Hippocampal formation (tissue), 2 donors: ENCODE results near the gene AFP.

Experiments
- DNase-seq, 2 donors: peaks; one replicate each; lab custom pipeline; 2025; lab: John Stamatoyannopoulos, UW

The AFP gene

DNA sequence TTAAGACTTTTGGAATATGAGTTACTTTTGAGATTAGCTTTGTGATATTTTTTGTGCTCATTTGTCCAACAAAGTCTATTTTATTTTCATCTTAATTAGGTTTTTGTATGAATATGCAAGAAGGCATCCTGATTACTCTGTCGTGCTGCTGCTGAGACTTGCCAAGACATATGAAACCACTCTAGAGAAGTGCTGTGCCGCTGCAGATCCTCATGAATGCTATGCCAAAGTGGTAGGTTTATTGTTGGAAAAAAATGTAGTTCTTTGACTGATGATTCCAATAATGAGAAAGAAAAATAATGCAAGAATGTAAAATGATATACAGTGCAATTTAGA lies 21.1 kb upstream of the AFP start:
- DNase-seq, result no peak

DNA sequence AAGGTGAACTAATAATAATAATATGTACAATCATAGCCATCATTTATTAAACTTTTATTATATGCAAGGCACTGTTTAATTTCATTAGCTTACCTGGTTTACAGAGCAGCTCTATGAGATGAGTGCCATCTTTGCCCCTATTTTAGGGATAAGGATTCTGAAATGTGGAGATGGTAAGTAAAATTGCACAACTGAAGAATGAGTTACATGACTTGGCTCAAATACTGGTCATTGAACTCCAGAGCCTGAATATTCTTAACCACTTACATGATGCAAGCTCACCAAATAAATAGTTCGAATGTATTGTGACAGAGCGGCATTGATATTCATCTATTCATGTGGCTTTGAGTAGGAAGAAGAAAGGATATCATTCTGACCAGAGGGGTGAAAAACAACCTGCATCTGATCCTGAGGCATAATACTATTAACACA lies 20.2 kb upstream of the AFP start:
- no peak for DNase-seq

DNA sequence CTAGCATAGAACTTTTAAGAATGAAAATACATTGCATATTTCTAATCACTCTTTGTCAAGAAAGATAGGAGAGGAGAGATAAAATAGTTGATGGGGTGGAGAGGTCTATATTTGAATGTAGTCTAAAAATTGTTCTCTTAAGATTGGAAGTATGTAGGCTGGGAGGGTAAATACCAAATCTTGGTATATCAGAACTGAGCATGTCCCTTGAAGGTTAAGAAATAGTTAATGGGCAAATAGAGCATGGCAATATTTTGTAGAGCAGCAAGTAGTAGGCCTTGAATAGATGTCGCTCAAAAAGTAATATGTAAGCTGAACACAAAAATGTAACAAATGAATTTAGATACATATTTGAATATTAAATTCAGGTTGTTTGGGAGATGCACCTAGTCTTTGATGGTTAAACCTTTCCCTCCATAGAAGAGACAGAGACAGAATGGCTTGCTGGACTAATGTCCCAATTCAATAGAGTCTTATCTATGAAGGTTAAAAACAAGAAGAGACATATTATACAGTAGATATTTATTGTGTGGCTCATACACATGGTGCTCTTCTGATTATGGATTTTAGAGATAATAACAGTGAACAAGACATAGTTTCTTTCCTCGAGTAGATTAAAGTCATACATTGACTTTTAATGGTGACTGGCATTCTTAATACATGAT lies 19.5 kb upstream of the AFP start:
- DNase-seq, result no peak

DNA sequence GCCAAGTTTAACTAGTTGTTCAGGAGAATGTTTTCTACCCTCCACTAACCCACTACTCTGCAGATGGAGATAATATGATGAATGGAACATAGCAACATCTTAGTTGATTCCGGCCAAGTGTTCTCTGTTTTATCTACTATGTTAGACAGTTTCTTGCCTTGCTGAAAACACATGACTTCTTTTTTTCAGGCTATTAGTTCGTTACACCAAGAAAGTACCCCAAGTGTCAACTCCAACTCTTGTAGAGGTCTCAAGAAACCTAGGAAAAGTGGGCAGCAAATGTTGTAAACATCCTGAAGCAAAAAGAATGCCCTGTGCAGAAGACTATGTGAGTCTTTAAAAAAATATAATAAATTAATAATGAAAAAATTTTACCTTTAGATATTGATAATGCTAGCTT lies 18.7 kb upstream of the AFP start:
- no peak for DNase-seq

DNA sequence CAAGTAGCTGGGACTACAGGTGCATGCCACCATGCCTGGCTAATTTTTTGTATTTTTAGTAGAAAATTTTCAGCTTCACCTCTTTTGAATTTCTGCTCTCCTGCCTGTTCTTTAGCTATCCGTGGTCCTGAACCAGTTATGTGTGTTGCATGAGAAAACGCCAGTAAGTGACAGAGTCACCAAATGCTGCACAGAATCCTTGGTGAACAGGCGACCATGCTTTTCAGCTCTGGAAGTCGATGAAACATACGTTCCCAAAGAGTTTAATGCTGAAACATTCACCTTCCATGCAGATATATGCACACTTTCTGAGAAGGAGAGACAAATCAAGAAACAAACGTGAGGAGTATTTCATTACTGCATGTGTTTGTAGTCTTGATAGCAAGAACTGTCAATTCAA lies 18.0 kb upstream of the AFP start:
- DNase-seq, result no peak

DNA sequence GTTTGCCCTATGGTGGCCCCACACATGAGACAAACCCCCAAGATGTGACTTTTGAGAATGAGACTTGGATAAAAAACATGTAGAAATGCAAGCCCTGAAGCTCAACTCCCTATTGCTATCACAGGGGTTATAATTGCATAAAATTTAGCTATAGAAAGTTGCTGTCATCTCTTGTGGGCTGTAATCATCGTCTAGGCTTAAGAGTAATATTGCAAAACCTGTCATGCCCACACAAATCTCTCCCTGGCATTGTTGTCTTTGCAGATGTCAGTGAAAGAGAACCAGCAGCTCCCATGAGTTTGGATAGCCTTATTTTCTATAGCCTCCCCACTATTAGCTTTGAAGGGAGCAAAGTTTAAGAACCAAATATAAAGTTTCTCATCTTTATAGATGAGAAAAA lies 17.3 kb upstream of the AFP start:
- no peak for DNase-seq

DNA sequence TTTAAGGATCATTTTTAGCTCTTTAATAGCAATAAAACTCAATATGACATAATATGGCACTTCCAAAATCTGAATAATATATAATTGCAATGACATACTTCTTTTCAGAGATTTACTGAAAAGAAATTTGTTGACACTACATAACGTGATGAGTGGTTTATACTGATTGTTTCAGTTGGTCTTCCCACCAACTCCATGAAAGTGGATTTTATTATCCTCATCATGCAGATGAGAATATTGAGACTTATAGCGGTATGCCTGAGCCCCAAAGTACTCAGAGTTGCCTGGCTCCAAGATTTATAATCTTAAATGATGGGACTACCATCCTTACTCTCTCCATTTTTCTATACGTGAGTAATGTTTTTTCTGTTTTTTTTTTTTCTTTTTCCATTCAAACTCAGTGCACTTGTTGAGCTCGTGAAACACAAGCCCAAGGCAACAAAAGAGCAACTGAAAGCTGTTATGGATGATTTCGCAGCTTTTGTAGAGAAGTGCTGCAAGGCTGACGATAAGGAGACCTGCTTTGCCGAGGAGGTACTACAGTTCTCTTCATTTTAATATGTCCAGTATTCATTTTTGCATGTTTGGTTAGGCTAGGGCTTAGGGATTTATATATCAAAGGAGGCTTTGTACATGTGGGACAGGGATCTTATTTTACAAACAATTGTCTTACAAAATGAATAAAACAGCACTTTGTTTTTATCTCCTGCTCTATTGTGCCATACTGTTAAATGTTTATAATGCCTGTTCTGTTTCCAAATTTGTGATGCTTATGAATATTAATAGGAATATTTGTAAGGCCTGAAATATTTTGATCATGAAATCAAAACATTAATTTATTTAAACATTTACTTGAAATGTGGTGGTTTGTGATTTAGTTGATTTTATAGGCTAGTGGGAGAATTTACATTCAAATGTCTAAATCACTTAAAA lies 16.6 kb upstream of the AFP start:
- no peak for DNase-seq

DNA sequence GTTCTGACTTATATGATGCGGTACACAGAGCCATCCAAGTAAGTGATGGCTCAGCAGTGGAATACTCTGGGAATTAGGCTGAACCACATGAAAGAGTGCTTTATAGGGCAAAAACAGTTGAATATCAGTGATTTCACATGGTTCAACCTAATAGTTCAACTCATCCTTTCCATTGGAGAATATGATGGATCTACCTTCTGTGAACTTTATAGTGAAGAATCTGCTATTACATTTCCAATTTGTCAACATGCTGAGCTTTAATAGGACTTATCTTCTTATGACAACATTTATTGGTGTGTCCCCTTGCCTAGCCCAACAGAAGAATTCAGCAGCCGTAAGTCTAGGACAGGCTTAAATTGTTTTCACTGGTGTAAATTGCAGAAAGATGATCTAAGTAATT lies 15.4 kb upstream of the AFP start:
- no peak for DNase-seq

DNA sequence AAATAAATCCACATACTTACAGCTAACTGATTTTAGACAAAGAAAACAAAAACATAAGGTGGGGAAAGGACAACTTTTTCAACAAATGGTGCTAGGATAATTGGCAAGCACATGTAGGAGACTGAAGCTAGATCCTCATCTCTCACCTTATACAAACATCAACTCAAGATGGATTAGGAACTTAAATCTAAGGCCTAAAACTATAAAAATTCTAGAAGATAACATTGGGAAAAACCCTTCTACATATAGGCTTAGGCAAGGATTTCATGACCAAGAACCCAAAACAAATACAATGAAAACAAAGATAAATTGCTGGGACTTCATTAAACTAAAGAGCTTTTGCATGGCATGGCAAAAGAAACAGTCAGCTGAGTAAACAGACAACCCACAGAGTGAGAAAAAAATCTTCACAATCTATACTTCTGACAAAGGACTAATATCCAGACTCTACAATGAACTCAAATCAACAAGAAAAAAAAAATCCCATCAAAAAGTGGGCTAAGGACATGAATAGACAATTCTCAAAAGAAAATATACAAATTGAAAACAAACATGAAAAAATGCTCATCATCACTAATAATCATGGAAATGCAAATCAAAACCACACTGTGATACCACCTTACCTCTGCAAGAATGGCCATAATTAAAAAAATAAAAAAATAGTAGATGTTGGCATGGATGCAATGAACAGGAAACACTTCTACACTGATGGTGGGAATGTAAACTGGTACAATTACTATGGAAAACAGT lies 14.1 kb upstream of the AFP start:
- no peak for DNase-seq

DNA sequence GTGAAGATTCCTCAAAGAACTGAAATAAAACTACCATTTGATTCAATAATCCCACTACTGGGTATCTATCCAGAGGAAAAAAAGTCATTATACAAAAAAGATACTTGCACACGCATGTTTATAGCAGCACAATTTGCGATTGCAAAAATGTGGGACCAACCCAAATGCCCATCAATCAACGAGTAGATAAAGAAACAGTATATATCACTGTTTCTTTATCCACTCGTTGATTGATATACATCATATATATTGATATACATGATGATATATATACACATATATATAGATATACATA lies 13.6 kb upstream of the AFP start:
- DNase-seq, result no peak

DNA sequence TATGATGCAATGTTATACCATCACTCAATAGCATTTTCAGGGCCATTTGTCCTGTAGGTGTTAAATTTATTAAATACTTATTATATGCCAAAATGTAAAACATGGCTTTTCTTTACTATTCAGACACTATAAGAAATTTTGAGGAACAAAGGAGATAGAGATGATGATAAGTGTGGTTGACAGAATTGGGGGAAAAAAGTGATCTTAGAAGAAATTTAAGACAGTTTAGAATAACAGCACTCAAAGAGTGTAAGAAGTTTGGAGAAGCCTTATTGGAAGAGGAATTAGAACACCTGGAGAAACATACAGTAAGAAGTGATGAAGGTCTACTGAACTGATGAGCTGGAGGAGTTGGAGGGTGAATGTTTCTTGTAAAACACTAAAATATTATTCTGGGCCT lies 12.8 kb upstream of the AFP start:
- no peak for DNase-seq

DNA sequence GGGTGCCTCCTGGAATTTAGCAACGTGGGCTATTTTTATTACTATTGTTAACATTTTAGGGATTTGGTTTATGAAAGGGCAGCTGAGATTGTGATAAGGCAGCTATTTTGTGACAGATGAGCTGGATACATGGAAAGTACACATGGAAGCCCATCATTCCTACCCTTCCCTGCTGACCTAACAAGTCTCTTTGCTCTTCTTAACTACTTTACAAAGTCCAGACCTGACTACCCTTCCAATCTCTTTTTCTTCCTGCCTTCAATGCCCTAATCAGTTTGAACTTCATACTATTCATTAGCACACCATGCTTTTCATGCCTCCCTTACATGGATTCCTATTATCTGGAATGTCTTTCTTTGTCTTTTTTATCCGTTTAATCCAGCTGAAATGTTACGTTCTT lies 9.4 kb upstream of the AFP start:
- no peak for DNase-seq

DNA sequence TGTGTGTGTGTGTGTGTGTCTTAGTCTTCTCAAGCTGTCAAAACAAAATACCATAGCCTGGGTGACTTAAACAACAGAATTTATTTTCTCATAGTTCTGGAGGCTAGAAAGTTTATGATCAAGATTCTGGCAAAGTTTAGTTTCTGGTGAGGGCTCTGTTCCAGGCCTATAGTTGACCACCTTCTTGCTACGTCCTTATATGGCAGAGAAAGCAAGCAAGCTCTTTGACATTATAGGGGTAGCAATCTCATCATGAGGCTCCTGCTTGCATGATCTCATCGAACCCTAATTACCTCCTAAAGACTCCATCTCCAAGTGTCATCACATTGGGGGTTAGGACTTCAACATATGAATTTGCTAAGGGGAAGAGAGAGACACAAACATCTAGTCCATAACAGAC lies 6.9 kb upstream of the AFP start:
- DNase-seq, result no peak

DNA sequence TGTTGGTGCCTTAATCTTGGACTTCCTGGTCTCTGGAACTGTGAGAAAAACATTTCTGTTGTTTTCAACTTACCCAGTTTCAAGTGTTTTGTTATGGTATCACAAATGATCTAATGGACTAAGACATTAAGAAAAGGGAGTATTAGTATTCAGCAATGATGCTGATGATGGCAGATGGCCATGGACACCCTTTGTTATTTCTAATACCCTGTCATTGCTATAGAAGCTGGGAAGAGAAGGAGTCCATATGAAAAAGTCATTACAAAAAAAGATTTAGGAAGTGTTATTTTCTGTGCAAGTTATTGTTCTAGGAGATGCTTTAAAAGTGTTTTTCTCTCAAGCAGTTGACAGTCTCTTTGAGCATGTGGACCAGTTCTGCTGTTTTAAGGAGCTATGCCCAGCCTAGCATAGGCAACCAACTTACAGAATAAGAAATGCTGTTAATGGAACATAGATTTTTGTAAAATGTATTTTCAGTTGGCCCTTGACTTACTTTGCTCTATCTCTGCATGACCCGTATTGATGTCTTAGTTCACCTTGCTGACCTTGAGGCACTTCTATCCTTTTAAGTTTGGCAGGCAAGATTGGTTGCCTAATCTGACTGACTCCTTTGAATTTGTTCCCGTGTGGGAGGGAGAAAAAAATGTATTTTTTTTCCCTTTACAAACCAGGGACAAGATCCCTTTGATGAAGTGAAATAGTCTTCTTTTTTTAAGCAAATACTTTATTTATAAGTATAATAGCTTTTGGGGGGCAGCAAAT lies 6.0 kb upstream of the AFP start:
- DNase-seq, result no peak

DNA sequence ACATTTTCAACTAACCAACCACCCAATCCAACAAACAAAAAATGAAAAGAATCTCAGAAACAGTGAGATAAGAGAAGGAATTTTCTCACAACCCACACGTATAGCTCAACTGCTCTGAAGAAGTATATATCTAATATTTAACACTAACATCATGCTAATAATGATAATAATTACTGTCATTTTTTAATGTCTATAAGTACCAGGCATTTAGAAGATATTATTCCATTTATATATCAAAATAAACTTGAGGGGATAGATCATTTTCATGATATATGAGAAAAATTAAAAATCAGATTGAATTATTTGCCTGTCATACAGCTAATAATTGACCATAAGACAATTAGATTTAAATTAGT lies 4.2 kb upstream of the AFP start:
- no peak for DNase-seq

DNA sequence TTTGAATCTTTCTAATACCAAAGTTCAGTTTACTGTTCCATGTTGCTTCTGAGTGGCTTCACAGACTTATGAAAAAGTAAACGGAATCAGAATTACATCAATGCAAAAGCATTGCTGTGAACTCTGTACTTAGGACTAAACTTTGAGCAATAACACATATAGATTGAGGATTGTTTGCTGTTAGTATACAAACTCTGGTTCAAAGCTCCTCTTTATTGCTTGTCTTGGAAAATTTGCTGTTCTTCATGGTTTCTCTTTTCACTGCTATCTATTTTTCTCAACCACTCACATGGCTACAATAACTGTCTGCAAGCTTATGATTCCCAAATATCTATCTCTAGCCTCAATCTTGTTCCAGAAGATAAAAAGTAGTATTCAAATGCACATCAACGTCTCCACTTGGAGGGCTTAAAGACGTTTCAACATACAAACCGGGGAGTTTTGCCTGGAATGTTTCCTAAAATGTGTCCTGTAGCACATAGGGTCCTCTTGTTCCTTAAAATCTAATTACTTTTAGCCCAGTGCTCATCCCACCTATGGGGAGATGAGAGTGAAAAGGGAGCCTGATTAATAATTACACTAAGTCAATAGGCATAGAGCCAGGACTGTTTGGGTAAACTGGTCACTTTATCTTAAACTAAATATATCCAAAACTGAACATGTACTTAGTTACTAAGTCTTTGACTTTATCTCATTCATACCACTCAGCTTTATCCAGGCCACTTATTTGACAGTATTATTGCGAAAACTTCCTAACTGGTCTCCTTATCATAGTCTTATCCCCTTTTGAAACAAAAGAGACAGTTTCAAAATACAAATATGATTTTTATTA lies 3.6 kb upstream of the AFP start:
- no peak for DNase-seq

DNA sequence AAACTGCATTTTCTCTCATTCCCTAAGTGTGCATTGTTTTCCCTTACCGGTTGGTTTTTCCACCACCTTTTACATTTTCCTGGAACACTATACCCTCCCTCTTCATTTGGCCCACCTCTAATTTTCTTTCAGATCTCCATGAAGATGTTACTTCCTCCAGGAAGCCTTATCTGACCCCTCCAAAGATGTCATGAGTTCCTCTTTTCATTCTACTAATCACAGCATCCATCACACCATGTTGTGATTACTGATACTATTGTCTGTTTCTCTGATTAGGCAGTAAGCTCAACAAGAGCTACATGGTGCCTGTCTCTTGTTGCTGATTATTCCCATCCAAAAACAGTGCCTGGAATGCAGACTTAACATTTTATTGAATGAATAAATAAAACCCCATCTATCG lies 2.9 kb upstream of the AFP start:
- DNase-seq, result no peak

DNA sequence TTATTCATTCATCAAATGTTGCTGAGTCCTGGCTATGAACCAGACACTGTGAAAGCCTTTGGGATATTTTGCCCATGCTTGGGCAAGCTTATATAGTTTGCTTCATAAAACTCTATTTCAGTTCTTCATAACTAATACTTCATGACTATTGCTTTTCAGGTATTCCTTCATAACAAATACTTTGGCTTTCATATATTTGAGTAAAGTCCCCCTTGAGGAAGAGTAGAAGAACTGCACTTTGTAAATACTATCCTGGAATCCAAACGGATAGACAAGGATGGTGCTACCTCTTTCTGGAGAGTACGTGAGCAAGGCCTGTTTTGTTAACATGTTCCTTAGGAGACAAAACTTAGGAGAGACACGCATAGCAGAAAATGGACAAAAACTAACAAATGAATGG lies 1.7 kb upstream of the AFP start:
- DNase-seq, result no peak

DNA sequence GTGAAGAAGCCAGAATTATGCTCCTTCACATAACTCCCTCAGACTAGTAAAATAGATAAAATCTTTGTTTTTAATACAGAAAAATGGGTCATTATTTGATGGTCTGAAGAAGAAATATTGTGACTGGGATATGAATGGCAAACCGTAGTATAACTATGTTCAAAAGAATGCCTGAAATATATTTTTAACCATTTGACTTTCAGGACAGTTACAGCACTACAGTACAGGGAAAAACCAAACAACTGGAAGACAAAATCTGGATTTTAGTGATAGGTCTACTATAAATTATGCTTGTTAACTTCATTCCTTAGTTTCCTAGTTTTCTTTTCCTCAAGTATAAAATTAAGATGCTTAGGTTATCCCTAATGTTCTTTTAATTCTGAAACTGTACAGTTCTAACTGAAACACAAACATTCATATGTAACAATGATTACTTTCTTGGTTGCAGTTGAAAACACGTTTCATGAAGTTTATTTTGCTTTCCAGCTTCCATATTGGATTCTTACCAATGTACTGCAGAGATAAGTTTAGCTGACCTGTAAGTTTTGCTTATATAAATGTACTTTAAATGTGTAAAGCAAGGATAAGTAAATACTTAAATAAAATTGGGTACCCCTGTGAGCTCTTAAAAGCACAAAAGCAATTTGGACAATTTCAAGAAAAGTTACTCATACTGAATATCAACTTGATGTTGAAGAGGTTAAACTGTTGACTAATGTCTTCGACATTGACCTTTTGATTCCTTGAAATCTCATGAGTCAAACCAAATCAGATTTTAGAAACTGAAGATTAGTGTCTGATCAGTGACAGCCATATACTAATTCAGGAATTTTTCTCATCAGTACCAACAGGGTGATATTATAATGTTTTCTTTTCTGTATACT lies 895 bp downstream of the AFP start:
- DNase-seq, result no peak

DNA sequence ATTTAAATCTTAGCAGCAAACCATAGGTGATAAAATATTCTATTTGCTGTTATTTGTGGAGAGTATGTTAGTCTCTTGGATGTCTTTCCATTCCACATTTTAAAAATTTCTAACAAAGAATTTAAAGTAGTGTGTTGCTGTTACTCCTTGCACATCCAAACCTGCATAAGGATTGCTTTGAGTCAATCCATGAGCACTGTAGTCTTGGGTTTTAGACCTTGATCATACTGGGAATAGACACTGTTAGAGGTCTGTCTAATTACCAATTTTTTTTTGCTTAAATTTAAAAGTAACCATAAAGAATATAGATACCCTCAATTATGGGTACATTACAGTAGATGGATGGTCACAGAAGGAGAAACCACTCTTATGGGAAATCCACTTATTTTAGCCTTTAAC lies 1.5 kb downstream of the AFP start:
- no peak for DNase-seq

DNA sequence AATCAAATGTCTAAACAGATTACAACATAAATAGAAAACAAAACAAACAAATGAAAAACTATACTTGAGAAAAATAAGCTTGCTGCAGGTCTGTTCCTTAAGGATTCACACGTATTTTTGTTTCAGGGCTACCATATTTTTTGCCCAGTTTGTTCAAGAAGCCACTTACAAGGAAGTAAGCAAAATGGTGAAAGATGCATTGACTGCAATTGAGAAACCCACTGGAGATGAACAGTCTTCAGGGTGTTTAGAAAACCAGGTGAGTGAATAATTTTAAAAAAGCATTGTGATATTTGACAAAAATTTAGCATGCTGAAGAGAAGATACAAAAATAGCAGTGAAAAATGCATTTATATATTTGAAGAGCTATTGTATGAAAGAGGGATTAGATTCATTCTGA lies 2.0 kb downstream of the AFP start:
- no peak for DNase-seq
